GM12801 (cell line): Measurements from ENCODE around the gene NR5A1.

Experiments
- CTCF ChIP-seq: IDR thresholded peaks from one replicate; pipeline ENCODE4 v1.5.1; 2011; ENCODE audit warnings: control low read depth; ENCODE audit not compliant: insufficient read length; ENCODE audit errors: extremely low read depth

Gene NR5A1

DNA sequence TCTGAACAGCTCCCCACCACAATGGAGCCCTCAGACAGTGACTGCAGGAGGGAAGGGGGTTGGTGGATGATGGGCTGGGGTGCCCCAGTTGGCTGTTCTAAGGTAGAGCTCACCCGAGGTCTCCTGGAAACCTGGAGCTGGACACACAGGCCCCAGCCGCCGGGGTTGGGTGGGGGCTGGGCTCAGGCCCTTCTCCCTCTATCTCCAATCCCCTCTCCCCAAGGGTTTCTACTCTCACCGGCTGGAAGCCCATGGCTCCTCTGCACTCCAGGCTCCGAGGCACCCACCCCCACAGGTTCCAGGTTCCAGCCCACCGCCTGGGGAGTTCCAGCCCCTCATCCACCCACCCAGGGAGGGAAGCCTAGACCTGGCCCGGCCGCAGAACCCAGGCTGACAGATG is 766 bp downstream of the NR5A1 start:
- TF ChIP-seq CTCF, result no peak

DNA sequence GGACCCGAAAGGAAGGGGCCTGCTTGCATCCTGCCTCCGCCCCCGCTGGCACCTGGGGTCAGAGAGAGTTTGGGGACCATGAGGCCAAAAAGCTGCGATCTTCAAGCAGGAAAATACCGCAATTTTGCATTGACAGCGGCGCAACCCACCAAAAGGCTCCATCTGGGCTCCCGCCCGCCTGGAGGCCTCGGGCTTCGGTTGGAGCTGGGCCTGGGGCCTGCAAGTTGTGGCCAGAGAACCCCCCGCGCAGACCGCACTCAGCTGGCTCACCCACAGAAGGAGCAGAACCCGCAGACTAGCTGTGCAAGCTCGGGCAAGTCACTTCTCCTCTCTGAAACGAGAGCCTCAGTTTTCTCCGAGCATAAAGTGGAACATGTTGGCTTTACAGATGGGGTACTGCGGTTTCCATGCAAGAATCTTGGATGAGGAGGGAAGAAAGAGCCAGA is 1.3 kb downstream of the NR5A1 start:
- no peak for TF ChIP-seq CTCF

GRCh38 chr9:124505006-124505900 is 1.9 kb downstream of the NR5A1 start:
- no peak for TF ChIP-seq CTCF

DNA sequence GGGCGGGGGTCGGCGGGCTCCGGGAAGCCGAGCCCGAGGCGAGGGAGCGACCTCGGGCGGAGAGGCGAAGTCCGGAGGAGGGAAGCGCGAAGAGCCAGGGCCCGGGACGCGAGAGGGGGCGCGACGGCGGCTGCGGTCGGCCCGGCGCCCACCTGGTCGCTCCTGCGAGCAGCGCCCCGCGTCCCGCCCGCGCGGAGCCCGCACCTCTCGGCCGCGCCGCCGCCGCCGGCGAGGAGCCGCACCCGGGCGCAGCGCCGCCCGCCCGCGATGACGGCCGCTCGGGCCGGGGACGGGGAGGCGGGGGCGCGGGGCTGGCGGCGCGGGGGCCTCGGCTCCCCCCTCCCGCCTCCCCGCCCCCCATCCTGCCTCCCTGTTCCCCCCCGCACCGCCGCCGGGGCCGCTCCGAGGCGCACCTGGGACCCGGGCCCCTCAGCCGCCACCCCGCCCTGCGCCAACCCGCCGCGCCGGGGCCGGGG is 2.6 kb downstream of the NR5A1 start:
- no peak for TF ChIP-seq CTCF

- no peak for TF ChIP-seq CTCF
Observed at GRCh38 chr9:124503713-124504529, 3.3 kb downstream of the NR5A1 start.

DNA sequence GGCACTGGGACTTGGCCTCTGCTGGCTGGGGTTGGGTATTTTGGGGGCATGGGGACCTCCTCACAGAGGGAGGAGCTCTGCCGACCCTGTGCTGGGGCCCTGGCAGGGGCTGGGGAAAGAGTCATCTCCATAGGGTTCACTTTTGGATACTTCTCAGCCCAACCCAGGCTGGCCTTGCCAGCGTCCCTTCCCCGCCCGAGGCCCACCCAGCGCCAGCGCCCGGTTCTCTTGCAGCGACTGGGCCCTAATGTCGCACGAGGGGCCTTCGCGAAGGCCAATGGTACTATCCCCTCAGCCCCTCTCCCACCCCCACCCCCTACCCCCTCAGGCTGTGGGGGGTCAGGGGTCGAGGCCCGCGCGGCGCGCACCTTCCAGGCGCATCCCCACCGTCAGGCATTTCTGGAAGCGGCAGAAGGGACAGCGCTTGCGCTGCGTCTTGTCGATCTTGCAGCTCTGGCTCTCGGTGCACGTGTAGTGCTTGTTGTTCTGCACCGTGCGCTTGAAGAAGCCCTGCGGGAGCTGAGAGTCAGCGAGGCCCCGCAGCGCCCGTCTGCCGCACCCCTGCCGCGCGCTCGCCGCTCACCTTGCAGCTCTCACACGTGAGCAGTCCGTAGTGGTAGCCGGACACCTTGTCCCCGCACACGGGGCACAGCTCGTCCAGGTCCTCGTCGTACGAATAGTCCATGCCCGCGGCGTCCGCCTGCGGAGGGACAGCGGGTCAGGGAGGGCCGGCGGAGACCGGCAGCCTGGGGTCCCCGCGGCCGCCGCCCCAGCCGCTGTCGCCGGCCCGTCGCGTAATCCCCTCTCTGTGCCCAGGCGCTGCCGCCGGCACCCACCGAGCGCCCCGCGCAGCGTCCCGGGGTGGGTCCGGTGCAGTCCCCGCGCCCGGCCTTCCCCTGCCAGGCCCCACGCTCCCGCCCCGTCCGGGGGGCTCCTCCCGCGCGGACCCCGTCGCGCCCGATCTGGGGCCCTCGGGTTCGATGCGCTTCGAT is 4.2 kb downstream of the NR5A1 start:
- TF ChIP-seq CTCF, result no peak
